Measurements from ENCODE around the gene RADIL.

Gene RADIL

DNA sequence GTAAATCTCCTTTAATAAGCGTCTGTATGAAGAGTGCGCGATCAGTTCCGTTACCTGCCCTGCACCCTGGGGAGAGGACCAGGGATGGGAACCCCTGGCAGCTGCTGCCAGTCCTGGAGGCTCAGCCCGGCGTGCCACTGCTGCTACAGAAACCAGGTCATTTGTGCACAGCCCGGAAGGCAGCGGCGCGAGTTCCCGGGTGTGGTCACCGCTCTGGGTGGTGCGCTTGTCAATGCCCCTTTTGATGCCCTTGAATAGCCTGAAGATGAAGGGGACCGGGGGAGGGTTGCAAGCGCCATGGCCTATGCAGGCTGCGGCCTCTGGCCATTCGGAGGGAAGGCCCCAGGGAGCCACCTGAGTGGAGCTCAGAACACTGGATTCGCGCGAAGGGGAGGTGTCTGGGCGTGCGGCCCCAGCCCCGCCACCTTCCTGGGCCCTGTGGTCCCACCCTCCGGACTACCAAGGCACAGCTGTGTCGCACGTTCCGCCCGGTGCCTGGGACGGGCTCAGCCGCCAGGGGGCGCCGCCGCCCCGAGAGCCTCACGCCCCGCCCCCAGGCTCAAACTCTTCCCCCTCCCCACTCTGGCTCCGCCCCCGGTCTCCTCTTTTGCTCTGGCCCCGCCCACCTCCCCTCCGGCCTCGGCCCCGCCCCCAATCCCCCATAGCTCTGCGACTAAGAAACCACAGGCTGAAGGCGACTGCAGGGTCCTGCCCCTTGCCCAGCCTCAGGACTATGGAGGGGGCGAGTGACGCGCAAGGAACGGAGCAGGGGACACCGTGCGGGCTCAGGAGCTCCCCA, 91.6 kb downstream of the RADIL start:
- peak; percentile 82 for DNase-seq

DNA sequence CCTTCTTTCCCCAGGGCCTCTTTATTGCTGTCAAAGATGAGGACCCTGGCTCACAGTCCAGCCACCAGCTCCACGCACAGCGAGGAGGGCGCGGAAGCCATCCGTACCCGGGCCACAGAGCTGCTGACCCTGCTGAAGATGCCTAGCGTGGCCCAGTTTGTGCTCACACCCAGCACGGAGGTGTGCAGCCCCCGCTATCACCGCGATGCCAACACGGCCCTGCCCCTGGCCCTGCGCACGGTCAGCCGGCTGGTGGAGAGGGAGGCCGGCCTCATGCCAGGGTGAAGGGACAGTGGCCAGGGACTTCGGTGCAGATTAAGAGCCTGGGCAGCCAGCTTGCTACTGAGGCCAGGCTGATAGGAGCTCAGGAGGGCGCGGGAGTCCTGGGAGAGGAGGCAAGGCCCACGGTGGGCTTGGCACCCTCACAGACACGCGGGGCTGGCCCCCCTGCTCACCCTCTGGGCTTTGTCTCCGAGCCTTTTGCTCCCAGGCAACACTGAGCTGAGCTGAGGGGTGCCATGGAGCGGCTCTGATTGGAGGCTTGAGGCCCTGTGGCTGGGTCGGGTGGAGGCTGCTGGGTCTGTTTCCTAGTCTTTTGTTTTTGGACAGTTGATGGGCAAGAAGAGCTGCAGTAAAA, 92.3 kb downstream of the RADIL start:
- no peak for DNase-seq

DNA sequence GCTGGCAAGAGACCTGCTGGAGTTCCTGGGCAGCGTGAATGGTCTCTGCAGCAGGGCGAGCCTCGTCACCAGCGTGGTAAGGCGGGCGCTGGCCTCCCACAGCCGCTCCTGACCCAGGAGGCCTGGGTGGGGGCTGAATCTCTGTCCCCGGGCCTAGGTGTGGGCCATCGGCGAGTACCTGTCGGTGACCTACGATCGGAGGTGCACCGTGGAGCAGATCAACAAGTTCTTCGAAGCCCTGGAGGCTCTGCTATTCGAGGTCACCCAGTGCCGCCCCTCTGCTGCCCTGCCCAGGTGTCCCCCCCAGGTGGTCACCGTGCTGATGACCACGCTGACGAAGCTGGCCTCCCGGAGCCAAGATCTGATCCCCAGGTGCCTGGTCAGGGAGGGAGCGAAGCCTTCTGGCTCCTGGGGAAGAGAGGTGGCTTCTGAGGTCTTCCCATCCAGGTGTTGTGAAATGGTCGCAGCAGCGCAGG, 93.0 kb downstream of the RADIL start:
- DNase-seq, result no peak

DNA sequence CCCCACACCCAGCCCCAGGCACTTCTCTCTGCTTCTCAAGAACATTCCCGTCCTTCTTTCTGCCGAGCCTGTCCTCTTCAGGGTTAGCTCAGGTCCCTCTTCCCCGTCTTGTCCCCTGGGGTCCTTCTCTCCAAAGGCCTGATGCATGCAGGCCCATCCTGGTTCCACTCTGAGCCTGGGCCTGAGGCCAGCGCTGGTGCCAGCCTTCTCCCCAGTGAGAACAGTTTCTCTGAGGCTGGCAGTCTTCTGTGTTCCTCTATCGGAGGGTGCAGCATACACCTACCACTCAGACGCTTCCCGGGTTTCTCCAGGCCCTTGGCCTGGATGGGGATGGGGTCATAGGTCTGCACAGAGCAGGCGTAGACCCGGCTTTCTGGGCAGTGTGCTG, 93.4 kb downstream of the RADIL start:
- no peak for DNase-seq

DNA sequence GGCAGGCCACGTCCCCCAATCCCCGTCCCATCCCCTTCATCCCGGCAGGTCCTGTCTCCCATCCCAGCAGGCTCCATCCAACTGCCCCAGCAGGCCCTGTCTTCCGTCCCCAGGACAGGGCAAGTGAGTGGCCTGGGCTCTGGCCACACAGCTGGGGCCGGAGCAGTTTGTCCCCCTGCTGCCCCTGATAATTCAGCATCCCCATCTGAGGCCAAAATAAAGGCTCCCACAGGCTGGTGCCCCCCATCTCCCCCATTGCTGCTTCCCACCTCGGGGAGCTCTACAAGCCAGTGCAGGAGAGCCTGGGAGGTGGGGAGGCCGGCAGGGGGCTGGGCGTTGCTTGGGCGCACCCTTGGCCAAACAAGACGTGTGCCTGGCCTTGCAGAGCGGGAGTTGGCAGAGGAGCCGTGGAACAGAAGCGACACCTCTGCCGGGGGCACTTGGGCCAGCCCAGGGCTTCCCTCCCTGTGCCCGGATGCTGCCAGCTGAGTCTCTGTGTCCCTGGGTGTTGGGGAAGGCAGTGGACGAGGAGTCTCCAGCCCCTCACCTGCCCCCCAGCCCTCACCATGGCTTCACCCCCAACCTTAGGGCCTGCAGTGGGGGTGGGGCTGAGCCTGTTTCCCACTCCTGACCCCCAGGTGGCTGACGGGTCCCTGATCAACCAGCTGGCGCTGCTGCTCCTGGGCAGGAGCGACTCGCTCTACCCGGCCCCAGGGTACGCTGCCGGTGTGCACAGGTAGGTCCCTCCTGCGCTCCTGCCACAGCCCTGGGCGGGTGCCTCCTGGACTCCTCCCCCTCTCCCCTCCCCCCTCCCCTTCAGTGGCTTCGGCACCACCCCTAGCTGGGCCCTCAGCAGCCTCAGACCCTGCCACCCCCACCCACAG, 94.1 kb downstream of the RADIL start:
- DNase-seq, result no peak

DNA sequence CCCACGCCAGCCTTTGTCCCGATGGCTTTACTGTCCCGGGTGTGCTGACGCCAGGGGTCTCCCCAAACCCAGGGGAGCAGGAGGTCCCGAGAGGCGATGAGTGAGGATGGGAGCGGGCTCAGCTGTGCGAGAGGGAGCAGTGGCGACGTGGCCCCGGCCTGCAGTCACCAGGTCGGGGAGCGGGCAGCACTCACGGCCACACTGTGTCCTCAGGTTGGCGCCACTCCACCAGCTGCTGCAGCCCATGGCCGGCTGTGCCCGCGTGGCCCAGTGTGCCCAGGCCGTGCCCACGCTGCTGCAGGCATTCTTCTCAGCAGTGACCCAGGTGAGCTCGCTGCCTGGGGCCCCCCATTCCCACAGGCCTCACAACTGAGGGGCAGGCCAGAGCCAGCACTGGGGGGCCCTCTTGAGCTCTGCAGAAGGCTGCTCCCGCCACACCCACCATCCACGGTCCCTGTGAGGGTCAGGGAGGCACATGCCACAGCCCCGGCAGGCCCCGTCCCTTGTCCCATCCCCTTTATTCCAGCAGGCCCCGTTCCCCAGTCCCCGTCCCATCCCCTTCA, 94.8 kb downstream of the RADIL start:
- DNase-seq, result no peak

DNA sequence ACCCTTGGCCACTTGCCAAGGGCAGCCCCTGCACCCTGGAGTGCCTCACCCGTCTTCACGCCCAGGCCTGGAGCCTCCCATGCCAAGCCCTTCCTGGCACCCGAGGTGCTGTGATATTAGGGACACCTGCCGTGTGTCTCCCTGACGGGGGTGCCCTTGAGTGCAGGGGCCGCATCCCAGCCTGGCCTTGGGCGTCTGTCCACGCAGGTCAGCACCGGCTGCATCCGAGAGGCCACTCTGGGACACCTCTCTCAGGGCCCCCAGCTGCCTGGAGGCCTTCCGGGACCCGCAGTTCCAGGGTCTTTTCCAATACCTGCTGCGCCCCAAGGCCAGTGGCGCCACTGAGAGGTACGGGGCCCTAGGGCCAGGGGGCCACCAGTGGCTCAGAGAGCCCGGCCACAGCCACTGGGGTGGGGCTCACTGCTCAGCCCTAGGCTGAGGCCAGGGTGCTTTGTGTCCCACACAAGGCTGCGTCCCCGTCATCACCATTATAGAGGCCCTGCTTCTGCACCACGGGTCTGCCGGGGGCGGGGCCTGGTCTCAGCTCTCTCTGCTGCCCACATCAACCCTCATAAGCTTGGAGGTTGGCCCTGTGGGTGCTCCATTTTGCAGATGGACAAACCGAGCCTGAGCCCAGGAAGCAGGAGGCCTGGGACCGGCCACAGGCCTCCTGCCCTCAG, 95.4 kb downstream of the RADIL start:
- DNase-seq, result no peak

DNA sequence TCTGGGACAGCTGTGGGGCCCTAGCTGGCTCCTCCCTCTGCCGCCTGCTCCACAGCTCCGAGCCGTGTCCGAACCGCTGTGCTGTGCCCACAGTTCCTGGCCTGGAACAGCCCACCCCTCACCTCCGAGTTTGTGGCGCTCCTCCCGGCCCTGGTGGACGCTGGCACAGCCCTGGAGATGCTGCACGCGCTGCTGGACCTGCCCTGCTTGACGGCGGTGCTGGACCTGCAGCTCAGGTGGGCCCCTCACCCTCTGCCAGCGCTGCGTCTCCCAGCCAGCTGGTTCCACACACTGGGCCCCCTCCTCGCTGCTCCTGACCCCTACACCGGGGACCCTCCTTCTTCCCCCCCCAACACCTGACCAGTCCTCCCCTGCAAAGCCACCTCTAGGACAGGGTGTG, 96.0 kb downstream of the RADIL start:
- DNase-seq, result no peak

DNA sequence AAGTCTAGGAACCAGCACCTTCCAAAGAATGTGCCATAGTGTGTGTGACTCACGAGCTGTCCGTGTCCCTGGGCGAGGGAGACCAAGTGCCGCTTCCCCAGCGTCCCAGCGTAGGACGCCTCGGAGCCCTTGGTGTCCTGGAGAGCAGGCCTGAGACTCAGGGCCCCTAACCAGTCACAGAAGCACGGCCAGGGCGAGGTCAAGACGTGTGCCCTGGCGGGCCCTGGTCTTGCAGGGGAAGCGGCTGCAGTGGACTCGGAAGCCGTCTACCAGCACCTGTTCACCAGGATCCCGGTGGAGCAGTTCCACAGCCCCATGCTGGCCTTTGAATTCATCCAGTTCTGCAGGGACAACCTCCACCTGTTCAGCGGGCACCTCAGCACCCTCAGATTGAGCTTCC, 97.5 kb downstream of the RADIL start:
- no peak for DNase-seq

DNA sequence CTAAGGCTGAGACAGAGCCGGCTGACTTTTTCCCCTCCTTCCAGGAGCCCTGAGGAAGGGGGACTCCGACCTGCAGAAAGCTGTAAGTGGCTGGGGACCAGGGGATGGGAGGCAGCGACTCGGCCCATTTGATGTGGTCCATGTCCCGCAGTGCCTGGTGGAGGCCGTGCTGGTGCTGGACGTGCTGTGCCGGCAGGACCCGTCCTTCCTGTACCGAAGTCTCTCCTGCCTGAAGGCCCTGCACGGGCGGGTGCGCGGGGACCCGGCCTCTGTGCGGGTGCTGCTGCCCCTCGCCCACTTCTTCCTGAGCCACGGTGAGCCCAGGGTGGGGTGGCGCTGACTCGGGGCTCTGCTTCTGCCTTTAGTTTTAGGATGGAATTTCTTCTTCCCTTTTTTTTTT, 98.1 kb downstream of the RADIL start:
- DNase-seq, result no peak

DNA sequence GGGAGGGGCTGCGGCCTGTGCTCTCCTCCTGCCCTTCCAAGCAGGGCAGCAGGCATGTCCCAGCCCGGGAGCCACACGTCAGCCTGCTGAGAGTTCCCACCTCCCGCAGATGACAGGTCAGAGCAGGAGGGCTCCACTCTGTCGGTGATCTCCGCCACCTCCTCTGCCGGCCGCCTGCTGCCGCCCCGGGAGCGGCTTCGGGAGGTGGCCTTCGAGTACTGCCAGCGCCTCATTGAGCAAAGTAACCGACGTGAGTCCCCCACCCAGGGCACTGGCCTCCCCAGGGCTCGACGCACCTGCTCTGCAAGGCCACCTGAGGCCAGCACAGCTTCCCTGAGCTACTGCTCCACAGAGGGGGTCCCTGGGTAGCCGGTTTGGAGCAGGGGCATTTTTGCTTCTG, 98.7 kb downstream of the RADIL start:
- DNase-seq, result no peak

DNA sequence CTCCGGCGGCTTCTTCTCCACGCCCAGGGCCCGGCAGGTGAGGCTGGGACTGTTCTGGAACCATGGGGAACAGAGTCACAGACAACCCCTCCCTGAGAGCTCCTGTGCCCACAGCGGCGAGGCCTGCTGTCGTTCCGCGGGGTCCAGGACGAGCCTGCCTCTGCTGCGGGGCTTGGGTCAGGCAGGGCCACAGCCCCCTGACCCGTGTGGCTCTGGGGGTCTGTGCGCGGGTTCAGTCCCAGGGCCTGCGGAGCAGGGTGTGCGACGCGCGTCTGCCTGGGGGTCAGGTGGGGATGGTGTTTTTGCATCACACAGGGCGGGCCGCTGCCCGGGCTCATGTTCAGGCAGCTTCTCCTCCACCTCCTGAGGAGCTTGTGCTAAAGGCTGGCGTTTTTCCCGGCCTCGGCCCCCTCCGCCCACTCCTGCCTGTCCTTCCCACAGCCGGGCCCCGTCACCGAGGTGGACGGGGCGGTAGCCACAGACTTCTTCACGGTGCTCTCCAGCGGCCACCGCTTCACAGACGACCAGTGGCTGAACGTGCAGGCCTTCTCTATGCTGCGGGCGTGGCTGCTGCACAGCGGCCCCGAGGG, 99.7 kb downstream of the RADIL start:
- DNase-seq, result no peak

DNA sequence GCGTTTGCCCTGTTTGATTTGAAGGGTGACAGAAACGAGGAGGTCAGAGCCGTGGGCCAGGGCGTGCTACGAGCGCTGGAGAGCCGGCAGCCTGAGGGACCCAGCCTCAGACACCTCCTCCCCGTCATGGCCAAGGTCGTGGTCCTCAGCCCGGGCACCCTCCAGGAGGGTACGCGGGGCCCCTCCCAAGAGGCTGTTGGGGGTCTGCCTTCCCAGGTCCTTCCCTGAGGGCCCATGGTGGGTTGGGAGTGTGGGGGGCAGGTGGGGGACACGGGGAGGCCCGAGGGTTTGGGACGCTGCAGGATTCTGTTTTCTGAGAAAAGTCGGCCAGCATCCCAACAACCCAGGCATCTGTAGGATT, 100.2 kb downstream of the RADIL start:
- no peak for DNase-seq

DNA sequence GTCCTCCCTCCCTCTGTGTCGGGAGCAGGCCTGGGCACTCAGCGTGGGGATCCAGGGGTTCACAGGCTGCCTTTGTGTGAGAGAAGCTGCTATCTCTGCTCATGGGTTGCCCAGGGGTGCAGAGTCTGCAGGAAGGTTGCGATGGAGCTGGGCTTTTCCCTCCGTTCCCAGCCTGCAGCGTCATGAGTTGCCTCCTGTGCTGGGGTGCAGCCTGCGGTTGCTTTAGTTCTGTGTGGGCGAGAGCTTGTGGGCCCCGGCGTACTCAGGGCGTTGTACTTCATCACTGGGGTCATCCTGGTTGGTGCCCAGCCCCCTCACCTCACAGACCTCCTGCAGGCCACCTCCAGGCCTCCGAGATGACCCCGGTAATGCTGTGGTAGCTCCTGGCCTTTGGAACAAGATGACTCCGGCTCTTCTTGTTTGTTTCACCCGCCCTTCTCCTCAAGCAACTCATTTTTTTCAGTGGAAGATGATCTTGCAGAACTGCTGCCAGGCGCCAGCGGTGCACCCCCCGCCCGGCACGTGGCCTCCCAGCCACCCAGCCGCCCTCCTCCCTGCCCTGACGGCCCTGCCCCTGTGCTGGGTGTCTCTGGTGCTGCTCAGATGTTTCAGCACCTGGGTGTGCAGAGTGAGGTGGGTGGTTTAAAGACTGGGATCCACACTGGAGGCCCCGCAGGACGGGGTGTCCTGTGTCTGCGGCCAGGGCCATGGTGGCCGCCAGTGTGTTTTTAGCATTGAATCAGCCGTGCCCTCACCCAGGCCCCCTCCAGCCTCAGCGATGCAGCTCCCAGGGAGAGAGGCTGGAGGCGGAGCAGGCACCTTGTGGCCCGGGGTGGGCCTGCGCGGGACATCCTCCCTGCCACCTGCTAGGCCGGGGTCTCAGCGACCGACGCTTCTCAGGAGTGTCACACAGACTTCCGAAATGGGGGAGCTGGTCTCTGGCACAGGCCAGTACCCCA, 100.9 kb downstream of the RADIL start:
- no peak for DNase-seq

DNA sequence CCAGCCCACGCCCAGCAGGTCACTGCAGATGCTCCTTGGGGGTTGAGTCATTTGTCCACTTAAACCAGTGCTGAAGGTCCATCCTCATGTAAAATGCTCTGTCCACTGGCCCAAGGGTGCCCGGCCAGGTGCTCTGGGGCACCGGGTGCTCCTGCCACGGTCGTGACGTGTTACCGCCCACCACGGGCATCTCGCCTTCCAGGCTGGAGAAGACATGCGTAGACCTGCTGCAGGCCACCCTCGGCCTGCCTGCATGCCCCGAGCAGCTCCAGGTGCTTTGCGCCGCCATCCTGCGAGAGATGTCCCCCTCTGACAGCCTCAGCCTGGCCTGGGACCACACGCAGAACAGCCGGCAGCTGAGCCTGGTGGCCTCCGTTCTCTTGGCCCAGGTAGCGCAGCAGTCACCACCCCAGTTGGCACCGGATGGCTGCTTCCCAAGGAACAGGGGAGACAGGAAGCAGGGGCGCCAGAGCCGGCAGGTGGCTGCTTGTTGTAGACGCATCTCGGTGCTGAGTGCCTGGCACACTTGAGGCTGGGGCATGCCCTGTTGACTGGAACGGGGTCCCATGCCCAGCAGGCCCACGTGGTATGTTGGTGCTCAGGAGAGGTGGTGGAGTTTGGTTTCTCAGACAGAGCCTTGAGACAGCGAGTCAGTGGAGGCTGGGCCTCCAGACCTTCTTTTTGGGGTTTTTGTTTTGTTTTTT, 102.0 kb downstream of the RADIL start:
- DNase-seq, result no peak

DNA sequence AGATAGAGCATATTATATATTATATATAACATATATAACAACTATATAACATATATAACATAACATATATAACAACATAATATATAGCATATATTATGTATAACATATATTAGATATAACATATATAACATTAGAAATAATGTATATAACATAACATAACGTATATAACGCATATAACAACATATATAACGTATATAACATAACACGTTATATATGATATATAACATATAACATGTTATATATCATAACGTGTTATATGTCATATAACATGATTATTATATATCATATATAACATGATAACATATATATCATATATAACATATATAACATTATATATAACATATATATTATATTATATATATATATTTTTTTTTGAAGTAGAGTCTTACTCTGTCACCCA, 104.4 kb downstream of the RADIL start:
- DNase-seq, result no peak

DNA sequence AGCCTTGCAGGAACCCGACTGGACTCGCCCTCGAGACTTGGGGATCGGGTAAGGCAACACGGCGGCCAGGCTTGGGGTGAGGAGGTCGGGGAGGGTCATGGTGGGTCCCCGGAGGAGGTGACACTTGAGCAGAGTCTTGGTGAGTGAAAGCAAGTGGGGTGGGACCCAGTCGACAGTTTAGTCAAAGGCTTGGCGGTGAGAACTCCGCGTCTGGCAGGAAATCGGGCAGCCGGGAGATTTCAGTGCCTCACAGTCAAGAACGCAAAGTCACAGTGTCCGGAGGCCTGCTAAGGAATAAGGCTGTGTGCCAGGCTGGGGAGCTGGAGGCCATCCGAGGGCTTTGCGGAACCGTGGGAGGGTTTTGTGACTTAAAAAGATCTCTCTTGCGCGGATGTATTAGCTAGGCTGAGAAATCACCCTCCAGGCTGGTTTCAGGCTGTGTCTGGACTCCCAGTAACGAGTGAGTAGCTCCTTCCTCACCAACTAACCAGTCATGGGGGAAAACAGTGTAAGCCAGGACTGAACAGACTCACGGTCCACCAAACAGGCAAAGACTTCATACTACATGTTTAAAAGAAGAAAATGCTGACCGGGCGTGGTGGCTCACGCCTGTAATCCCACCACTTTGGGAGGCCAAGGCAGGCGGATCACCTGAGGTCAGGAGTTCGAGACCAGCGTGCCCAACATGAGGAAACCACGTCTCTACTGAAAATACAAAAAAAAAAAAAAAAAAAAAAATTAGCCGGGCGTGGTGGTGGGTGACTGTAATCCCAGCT, 107.5 kb downstream of the RADIL start:
- peak; percentile 43 for DNase-seq

DNA sequence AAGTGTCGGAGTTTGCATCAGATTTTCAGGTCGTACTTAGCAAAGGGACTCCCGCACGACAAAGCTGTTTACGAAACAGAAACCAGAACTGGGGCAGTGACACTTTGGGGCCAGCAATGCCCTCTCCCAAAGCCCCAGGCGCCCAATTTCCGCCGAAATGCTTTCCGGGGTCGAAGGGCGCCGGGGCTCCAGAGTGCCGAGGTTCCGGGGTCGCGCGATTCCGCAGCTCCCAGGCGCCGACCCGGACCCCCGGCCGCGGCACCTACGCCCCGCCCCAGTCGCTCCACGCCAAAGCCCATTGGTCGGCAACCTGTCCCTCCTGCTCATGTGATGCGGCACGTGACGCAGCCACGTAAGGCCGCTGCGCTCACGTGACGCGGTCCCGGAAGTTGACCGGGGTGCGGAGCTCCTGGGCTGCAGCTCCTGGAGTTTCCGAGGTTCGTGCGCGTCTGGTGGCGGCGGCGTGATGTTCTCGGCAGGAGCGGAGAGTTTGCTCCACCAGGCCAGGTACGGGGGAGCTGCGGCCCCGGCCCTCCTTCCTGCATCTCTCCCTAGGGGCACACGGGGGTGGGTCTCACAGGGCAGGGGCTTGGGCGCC, 108.2 kb downstream of the RADIL start, which contains the start of gene AP5Z1:
Gene AP5Z1, plus strand, starts transcription at position 374 of the 598 bp plus-strand sequence. Its CDS starts 93 bp downstream, at position 467.
- DNase-seq, result peak; percentile 93

DNA sequence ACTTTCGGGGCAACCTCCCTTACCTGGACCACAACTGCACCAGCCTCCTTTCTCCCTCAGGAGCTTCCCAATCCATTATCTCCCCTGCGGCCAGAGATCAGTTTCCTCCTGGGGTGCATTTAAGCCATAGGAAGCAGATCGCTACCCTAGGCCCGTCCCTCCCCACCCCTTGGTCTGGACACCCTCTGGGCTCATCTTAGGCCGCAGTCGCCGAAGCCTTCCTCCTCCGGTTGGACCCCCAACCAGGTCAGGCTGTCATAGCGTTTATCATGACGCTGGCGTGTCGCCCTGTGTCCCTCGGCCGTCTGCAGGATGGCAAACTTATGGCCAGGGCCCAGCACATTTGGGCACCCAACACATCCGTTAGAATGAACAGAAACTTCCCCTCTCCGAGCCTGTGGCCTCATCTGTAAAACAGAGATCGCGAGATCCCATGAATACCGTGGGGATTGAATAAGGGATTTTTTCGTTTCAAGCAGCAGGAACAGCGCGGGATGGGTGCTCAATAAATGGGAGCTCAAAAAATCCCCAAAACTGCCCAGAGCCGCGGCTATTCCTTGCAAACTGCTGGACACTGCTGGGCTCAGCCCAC, 108.8 kb downstream of the RADIL start:
- no peak for DNase-seq
